Stimulated activated CD4-positive, alpha-beta T cell treated with anti-CD3 and anti-CD28 coated beads, Interleukin-1b, Interleukin-23, amount 100 ng/mL, for 24 hours (primary cell): ENCODE measurements around the gene NOC2L.

ENCODE experiments used
- DNase-seq, 4 experiments: peaks; one replicate each; pipeline ENCODE4 v3.0.0-alpha.2; 2020; ENCODE audit warnings: low read depth in 4 of 4, low spot score in 1 of 4

NOC2L gene

DNA sequence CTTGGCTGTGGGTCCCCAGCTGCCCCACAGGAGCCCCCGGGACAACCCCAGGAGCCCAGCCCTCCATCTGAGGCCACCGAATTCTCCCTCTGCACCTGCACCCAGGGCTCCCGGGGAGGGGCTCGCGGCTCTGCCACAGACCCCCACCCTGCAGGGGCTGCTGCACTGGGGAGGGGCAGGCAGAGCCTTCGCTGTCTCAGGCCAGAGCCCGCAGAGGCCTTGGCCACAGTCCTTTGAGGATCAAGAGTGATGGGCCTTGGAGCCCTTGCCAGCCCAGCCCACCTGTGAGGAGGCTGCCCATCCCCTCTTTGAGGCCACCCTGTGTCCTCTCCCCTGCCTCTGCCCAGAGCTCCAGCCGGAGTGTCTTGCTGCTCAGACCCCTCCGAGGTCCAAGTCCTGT, 16.3 kb upstream of the NOC2L start:
- no peak for DNase-seq

DNA sequence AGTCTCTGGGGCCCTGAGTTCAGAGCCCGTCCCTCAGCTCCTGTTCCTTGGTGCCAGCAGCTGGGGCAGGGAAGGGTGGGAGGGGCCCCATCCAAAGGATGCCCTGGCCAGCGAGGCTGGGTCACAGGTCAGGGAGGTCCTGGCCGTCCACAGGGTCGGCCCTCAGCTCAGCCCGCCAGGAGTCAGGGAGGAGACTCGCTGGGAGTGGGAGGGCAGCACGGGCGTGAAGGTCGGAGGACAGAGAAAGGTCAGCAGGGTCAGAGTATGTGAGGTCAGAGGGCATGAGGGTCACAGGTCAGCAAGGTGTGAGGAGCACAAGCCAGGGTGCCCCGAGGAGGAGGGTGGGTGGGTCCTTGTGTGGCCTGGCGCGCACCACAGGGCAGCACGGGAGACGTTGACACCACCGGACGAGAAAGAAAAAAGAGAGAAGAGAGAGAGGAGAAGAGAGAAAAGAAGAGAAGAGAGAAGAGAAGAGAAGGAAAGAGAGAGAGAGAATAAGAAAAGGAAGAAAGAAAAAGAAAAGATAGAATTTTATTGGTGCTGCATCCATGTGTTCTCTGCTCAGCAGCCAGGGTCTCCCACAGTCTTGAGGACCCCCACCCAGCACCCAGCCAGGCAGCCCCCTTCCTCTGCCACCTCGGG, 15.8 kb upstream of the NOC2L start:
- no peak for DNase-seq

DNA sequence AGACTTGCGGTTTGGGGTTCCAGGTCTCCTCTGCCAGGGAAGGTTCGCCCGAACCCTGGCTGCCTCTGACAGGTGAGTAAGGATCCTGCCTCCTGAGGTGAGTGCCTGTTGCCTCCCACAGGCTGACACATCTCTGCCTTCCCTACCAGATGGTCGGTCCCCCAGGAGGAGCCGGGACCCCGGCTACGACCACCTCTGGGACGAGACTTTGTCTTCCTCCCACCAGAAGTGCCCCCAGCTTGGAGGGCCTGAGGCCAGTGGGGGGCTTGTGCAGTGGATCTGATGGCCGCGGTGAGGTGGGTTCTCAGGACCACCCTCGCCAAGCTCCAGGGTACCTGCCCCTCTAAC, 15.2 kb upstream of the NOC2L start:
- DNase-seq, result no peak

DNA sequence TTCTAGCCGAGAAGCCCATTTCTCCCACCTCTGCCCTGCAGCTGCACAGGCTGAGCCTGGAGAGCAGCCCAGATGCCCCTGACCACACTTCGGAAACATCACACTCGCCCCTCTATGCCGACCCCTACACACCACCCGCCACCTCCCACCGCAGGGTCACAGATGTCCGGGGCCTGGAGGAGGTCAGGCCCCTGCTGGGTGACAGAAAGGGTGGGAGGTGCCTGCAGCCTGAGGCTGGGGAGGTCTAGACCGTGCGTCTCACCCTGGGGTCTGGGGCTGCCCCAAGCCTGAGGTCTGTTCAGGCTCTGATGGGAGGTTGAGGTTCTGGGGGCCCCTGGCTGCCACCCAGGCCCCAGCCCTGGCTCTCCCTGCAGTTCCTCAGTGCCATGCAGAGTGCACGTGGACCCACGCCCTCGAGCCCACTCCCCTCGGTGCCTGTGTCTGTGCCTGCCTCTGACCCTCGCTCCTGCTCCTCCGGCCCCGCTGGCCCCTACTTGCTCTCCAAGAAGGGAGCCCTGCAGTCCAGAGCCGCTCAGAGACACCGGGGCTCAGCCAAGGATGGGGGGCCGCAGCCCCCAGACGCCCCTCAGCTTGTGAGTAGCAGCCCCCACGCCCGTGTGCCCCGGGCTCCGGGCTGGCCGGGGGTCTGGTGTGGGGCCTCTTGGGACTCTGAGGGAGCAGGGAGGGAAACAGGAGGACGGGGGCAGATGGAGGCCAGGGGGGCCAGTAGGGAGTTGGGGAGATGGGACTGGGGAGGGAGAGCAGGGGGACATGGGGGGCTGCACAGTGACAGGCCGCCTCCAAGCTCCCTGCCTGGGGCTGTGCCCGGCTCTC, 14.6 kb upstream of the NOC2L start:
- no peak for DNase-seq

DNA sequence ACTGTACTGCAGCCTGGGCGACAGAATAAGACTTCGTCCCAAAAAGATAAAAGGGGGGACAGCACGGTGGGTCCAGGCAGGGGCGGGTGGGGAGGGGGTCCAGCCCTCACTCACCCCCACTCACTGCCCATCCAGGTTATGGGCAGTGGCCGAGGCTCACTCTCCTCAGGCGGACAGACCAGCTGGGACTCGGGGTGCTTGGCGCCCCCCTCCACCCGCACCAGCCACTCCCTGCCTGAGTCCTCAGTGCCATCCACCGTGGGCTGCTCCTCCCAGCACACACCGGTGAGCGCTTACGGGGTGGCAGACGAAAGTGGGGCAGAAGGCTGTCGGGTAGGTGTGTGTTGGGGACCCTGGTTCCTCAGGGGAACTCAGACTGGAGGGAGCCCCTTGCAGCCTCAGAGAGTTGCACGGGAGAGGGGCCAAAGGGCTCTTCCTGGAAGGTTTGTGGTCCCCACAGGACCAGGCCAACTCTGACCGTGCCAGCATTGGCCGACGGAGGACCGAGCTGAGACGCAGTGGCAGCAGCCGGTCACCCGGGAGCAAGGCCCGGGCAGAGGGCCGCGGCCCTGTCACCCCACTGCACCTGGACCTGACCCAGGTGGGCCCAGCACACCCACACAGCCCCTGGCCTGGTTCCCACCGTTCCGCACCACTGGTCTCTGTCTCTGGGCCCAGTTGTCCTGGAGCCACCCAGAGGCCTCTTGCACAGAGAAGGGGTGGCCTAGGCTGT, 13.8 kb upstream of the NOC2L start:
- DNase-seq, result no peak

DNA sequence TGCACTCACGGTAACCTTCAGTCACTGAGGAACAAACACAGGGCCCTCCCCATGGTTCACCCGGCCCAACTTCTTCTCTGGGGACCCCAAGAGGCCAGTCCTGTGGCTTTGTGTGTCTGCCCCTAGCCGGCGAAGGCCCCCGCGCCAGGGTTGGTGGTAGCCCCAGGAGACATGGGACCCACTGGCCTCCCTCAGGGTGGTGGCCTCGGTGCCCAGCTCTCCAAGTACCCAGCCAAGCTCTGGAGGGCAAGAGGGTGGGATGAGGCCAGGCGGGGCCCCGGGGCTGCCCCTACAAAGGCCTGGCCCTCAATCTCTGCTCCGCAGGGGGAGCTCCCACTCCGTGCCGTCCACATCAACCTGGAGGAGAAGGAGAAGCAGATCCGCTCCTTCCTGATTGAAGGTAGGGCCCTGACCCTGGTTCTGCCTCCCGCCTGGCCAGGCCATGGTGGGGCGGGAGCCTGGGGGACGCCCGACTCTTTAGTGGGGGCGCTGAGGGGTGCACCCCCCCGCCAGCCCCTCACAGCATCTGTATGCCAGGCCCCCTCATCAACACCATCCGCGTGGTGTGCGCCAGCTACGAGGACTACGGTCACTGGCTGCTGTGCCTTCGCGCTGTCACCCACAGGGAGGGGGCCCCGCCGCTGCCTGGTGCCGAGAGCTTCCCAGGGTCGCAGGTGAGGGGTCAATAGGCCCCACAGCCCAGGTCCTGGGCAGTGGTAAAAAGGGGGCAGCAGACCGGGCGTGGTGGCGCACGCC, 12.9 kb upstream of the NOC2L start:
- DNase-seq, result no peak

DNA sequence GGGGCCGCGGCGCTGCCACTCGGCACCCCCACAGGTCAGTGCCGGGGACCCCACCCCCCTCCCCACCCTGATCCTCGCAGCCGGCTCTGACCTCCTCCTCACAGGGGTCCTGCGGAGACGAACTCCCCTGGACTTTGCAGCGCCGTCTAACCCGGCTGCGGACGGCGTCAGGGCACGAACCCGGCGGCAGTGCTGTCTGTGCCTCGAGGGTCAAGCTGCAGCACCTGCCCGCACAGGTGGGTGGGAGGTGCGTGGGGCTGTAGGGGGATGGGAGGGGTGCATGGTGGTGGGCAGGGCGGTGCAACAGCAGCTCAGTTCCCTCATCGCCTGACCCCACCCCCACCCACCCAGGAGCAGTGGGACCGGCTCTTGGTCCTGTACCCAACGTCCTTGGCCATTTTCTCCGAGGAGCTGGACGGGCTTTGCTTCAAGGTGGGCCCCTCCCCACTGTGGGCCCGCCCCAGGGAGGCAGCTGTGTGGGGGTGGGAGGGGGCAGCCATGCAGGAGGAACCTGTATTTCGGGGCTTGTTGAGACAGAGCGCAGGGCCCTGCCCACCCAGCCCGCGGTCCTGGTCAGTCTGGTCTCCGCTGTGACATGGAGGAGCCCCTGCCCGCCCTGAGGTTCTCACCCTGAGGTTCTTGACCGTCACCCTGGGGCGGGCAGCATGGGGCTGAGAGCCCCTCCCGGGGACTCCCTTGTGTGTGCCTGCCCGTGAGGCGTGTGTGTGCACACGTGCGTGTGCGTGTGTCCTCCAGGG, 12.1 kb upstream of the NOC2L start:
- DNase-seq, result no peak

DNA sequence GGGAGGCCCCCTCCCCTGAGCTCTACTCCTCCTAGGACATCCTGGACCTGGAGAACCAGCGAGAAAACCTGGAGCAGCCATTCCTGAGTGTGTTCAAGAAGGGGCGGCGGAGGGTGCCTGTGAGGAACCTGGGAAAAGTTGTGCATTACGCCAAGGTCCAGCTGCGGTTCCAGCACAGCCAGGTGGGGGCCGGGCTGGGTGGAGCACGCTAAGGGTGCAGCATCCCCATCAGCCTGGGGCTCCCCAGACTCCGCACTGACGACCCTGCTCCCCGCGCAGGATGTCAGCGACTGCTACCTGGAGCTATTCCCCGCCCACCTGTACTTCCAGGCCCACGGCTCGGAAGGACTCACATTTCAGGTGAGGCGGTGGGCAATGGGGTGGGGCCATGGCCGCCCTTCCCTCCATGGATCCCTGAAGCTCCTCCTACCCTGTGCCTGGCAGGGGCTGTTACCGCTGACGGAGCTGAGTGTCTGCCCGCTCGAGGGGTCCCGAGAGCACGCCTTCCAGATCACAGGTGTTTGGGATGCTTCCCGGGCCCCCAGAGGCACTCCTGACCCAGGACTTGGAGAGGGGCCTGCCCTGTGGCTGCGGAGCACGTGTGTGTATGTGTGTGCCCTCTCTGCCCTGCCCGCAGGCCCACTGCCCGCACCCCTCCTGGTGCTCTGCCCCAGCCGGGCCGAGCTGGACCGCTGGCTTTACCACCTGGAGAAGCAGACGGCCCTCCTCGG, 11.4 kb upstream of the NOC2L start:
- no peak for DNase-seq

DNA sequence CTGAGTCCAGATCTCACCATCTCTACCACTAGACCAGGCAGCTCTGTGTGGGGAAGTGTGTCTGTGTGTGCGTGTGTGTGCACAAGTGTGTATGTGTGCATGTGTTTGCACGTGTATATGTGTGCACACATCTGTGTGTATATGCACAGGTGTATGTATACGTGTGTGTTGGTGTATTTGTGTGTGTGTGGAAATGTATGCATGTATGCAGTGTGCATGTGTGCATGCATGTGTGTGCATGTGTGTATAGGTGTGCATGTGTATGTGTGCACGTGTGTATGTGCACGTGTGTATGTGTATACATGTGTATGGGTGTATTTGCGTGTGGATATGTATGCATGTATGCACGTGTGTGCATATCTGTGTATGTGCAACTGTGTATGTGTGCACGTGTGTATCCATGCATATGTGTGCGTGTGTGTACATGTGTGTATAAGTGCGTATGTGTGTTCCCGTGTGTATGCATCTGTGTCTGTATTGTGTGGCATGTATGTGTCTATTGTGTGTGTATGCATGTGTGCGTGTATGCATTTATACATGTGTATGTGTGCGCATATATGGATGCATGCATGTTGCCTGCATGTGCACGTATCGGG, 10.3 kb upstream of the NOC2L start:
- no peak for DNase-seq

DNA sequence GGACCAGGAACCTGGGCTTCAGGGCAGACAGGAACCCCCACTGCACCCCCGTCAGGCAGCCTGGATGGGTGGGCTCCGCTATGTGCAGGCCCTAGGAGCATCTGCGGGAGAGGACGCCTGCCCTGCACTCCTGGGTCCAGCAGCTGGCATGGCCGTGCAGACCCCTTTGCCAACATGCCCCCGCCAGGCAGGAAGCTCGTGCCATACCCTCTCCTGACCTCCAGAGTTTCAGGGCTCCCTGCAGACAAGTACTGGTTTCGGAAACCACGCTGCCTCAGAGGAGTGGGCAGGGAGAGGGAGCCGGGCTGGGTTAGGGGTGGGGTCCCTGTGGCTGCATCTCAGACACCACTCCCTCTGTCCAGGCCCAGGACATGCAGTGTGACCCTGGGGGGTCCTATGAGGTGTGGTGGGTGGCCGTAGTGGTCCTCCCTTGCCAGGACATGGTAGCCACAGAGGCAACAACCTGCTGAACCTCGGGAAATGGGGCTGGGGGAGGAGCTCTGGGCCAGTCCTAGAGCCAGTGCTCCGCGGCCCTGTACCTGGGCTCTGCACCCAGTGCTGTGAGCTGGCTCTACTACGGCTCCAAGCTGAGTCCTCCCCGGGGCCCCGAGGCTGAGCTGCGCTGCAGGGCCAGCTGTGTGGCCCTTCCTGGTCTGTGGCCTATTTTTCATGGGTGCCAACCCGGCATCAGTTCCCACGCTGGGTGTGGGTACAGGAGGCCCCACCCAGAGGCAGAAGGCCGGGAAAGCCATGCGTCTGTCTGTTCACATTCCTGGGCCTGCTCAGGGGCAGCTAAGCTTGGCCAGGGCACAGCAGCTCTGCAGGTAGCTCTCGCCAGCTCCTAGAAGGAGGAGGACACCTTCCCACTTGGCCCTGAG, 8.6 kb upstream of the NOC2L start:
- no peak for DNase-seq

DNA sequence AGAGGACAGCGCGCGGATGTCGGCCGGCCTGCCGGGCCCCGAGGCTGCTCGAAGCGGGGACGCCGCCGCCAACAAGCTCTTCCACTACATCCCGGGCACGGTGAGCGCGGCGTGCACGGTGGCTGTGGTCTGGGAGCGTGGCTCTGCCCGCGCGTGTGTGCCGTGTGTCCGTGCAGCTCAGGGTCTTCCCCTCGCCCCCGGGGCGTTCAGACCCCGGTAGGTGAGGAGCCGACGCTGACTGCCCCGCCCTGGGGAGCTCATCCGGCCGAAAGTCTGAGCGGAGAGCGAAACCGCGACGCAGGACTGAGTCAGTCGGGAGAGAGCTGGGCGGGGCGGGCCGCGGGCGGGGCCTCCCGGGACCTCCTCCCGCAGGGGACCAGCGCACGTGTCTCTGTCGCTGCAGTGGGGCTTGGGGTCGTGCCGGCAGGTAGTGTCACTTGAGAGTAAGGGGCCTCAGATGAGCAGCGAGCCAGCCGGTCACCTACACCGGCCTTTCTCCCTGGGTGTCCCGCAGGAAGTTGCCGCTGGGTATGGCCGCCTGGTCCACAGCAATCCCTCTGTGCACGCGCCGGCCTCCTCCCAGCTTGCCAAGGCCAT, 7.7 kb upstream of the NOC2L start:
- DNase-seq, result peak; percentile 68 to 83 (median 76)

DNA sequence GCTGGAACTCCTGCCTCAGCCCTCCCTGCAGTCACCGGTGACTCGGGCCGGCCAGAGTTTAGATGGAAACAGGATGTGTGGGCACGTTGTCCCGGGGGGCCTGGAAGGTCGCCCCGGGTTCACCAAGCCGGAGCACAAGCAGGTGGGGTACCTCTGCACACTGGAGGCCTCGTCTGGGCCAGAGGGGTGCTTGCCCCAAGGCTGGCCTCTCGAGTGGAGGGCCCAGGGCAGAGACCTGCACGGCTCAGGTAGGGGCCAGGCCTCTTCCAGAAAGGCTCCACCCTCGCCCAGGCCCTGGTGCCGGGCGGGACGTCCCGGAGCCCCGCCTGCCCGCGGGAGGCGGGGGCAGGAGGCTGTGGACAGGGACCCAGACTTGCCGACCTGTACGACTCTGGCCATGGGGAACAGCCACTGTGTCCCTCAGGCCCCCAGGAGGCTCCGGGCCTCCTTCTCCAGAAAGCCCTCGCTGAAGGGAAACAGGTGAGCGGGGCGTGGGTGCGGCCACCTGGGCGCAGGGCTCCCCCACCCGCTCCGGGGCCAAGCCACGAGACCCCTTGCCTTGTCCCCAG, 7.2 kb upstream of the NOC2L start, which contains the start of gene PLEKHN1:
PLEKHN1 (plus strand) TSS at position 348 of the 569 bp plus-strand sequence; CDS start at position 398, 50 bp downstream.
- DNase-seq, result no peak

DNA sequence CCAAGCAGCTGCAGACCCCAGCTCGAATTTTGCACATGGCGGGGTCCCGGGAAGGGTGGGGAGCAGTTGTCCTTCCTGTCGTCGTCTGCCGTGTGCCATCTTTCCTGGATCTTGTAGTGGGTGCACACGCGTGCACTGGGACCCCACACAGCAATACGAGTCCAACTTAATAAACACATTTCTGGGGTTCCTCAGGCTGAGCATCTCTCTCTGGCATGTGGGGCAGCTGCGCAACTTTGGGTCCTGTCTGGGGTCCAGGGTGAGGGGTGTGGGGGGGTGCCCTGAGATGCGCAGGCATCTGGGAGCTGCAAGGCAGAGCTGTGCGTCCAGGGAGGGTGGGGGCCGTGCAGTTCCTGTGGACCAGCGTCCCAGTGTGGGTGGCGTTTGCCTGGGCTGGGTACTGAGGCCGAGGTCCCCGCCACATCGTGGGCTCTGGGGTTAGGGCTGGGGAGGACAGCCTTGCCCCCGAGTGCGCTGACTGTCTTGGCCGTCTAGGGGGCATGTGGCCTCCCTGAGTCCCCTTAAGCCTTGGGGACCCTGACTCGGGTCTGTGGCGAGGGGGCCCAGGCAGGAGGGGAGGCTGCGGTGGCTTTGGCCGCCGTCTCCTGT, 6.6 kb upstream of the NOC2L start:
- no peak for DNase-seq

DNA sequence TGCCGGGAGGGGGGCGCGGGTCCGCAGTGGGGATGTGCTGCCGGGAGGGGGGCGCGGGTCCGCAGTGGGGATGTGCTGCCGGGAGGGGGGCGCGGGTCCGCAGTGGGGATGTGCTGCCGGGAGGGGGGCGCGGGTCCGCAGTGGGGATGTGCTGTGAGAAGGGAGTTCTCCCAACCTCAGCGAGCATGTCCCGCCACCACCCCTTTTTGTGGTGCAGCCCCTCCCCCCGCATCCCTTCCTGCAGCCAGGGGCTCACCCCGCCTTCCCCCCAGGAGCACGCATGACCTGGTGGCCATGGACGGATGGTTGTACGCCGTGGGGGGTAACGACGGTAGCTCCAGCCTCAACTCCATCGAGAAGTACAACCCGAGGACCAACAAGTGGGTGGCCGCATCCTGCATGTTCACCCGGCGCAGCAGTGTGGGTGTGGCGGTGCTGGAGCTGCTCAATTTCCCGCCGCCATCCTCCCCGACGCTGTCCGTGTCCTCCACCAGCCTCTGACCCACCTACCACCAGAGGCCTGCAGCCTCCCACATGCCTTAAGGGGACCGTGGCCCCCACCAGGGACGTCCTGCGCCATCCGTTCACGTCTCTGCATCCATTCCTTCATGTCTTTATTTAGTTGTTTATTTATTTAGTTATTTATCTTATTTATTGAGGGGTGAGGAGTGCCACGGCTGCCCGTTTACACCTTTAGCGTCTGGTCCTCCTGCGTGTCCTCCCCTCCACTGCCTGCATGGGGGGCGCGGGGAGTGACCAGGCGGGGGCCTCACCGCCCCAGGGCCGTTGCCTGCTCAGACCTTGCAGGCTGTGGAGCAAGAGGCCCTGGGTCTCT, 5.9 kb upstream of the NOC2L start:
- no peak for DNase-seq

DNA sequence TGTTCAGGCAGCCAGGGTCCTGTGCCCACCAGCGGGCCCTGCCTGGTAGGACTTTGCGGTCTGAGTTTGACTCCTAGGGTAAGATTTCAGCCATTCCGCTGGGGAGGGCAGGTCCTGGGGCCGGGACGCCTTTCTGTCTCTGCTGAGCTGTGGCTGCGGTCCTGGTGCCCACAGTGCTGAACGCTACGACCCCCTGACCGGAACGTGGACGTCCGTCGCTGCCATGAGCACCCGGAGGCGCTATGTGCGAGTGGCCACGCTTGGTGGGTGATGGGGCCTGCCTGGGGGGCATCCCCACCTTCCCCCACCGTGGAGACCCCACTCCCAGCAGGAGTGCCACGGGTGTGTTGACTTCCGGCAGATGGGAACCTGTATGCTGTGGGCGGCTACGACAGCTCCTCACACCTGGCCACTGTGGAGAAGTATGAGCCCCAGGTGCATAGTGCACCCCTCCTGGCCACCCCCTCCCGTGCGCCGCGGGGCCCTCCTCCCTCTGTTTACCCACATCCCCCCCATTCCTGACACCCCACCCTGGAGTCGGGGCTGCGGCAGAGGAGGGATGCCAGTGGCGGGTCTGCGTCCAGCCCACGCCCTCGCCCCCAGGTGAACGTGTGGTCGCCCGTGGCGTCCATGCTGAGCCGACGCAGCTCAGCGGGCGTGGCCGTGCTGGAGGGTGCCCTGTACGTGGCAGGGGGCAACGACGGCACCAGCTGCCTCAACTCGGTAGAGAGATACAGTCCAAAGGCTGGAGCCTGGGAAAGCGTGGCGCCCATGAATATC, 4.9 kb upstream of the NOC2L start:
- no peak for DNase-seq

DNA sequence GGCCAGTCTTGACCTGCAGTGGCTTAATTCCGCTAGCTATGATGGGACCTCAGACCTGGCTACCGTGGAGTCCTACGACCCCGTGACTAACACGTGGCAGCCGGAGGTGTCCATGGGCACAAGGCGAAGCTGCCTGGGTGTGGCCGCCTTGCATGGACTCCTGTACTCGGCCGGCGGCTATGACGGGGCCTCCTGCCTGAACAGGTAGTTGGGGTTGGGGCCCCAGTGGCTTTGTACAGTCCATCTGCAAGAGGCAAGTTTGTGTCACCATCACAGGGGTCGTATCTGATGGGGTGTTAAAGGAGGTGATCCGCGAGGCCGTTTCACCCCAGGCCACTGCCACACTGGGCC, 4.2 kb upstream of the NOC2L start:
- DNase-seq, result no peak
